T-helper 1 cell (primary cell): ENCODE results near the gene RPLP1.
A peak's percentile ranks its signal among the peaks of the same experiment; 100 is the strongest.

Experiments
- DNase-seq, 5 donors: peaks; one replicate each; pipeline ENCODE4 v3.0.0-alpha.2; 2012 to 2020

RPLP1 gene

GRCh38 chr15:69498987-69499386 is 46.4 kb downstream of the RPLP1 start:
- DNase-seq: peak in 1 of 5 donors; percentile 9

- no peak for DNase-seq
Observed at GRCh38 chr15:69499521-69500211, 47.0 kb downstream of the RPLP1 start.

- no peak for DNase-seq
Observed at GRCh38 chr15:69500339-69500738, 47.7 kb downstream of the RPLP1 start.

- no peak for DNase-seq
Observed at GRCh38 chr15:69501456-69501855, 48.8 kb downstream of the RPLP1 start.

- DNase-seq: no peak
Observed at GRCh38 chr15:69502470-69503045, 49.9 kb downstream of the RPLP1 start.

- no peak for DNase-seq
Observed at GRCh38 chr15:69504352-69505040, 51.9 kb downstream of the RPLP1 start.
